NCI-H128 (cell line): ENCODE measurements around the gene RIOX2.
"Not testable (repeated sequence)": the region's sequence is repeated elsewhere in the genome, so short reads cannot be mapped to it uniquely, and the experiment has no call there.

ENCODE experiments used
- DNase-seq: peaks from one replicate; lab custom pipeline; 2025; ENCODE audit not compliant: unreplicated experiment; lab: John Stamatoyannopoulos, UW

The RIOX2 gene

GRCh38 chr3:97916576-97916975 lies 55.7 kb downstream of the RIOX2 start:
- no peak for DNase-seq

- DNase-seq, result no peak
Observed at GRCh38 chr3:97914388-97914787, 57.8 kb downstream of the RIOX2 start.

GRCh38 chr3:97911459-97911858 lies 60.8 kb downstream of the RIOX2 start:
- DNase-seq, result no peak

- no peak for DNase-seq
Observed at GRCh38 chr3:97910931-97911351, 61.3 kb downstream of the RIOX2 start.

- DNase-seq, result not testable (repeated sequence)
Observed at GRCh38 chr3:97910236-97910831, 61.9 kb downstream of the RIOX2 start.

- DNase-seq, result not testable (repeated sequence)
Observed at GRCh38 chr3:97909830-97910229, 62.4 kb downstream of the RIOX2 start.

- no peak for DNase-seq
Observed at GRCh38 chr3:97901313-97902248, 70.7 kb downstream of the RIOX2 start.

- DNase-seq, result no peak
Observed at GRCh38 chr3:97899331-97899730, 72.9 kb downstream of the RIOX2 start.

GRCh38 chr3:97896547-97896946 lies 75.7 kb downstream of the RIOX2 start:
- DNase-seq, result no peak

GRCh38 chr3:97896129-97896528 lies 76.1 kb downstream of the RIOX2 start:
- DNase-seq, result no peak

- no peak for DNase-seq
Observed at GRCh38 chr3:97895216-97895615, 77.0 kb downstream of the RIOX2 start.

- no peak for DNase-seq
Observed at GRCh38 chr3:97892852-97893251, 79.4 kb downstream of the RIOX2 start.
